Endothelial cell of umbilical vein (primary cell): ENCODE data around the gene LDHB. TPM values are rescaled to one million over a fixed set of nuclear protein-coding genes. Genes with fewer than 3 reads are reported as not detected.

ENCODE experiments used
- BruUV-seq: library from RNA; stranded (reverse); fragments of 400-500 nt; replicated peaks from 2 replicates; lab custom pipeline; 2021; lab: Mats Ljungman, UMichigan
- CTCF ChIA-PET: fragments of 300-600, 350-600 bp; sonication (Branson Sonifier 250); formaldehyde crosslinking; loops from one replicate; lab custom pipeline; 2021; ENCODE audit warnings: antibody characterized with exemption, inconsistent platforms; lab: Charles Lee
- POLR2A ChIA-PET: fragments of 300-600, 350-600 bp; sonication (Branson Sonifier 250); formaldehyde crosslinking; loops from one replicate; lab custom pipeline; 2021; ENCODE audit warnings: antibody characterized with exemption, inconsistent platforms; lab: Charles Lee
- DNase-seq: peaks from one replicate; pipeline ENCODE4 v3.0.0-alpha.2; 2011; ENCODE audit warnings: low read depth, low spot score
- FAIRE-seq: peaks from 2 replicates; lab custom pipeline; 2011; peaks lifted over from hg19 to GRCh38; lab: Jason Lieb, UNC
- H2AFZ ChIP-seq: 2 replicates; pipeline ENCODE4 v1.6.0; 2012; ENCODE audit warnings: low read depth, low read length, control low read depth, inconsistent platforms
- H3K27ac ChIP-seq: 2 replicates; pipeline ENCODE4 v1.5.1; 2011; ENCODE audit warnings: low read depth, mild to moderate bottlenecking, control low read depth, low read length, moderate library complexity; ENCODE audit not compliant: insufficient read depth
- H3K27me3 ChIP-seq, 2 experiments: 2 replicates each; pipeline versions ENCODE4 v1.6.0 to v1.6.1; 2011; ENCODE audit warnings: low read length in 2 of 2, mixed read lengths in 1 of 2; ENCODE audit not compliant: control insufficient read depth in 2 of 2, insufficient read depth in 2 of 2
- H3K36me3 ChIP-seq, 2 experiments: 2 replicates in 1 of 2; 3 replicates in 1 of 2; pipeline ENCODE4 v1.5.1; 2011; ENCODE audit warnings: low read length in 2 of 2, mild to moderate bottlenecking in 1 of 2, moderate library complexity in 1 of 2; ENCODE audit not compliant: control insufficient read depth in 2 of 2, insufficient read depth in 2 of 2; ENCODE audit errors: extremely low read depth in 1 of 2
- H3K4me1 ChIP-seq: 3 replicates; pipeline ENCODE4 v1.5.1; 2011; ENCODE audit warnings: mild to moderate bottlenecking, low read length; ENCODE audit not compliant: control insufficient read depth, insufficient read depth; ENCODE audit errors: extremely low read depth
- H3K4me2 ChIP-seq: 2 replicates; pipeline ENCODE4 v1.6.1; 2011; ENCODE audit warnings: low read length, control low read depth, mixed read lengths; ENCODE audit not compliant: insufficient read depth
- H3K4me3 ChIP-seq, 3 experiments: fragments of 200-600 bp in 1 of 3; sonication (generic), shearing (Covaris generic) in 1 of 3; replicated peaks in 1 of 3; 2 replicates each; pipeline ENCODE4 v1.5.1; 2011 to 2016; ENCODE audit warnings: control low read depth in 3 of 3, low read length in 3 of 3, mild to moderate bottlenecking in 2 of 3, inconsistent platforms in 1 of 3, low read depth in 1 of 3, moderate library complexity in 1 of 3; ENCODE audit not compliant: insufficient read depth in 1 of 3
- H3K79me2 ChIP-seq: 2 replicates; pipeline ENCODE4 v1.6.0; 2012; ENCODE audit warnings: low read length, inconsistent platforms; ENCODE audit not compliant: control insufficient read depth, insufficient read depth
- H3K9ac ChIP-seq: replicated peaks from 2 replicates; pipeline ENCODE3; 2011; ENCODE audit warnings: low read length, control low read depth; ENCODE audit not compliant: insufficient read depth; ENCODE audit errors: extremely low read depth
- H3K9me1 ChIP-seq: replicated peaks from 3 replicates; pipeline ENCODE4 v1.6.0; 2011; ENCODE audit warnings: mild to moderate bottlenecking, low read length; ENCODE audit not compliant: control insufficient read depth, insufficient read depth; ENCODE audit errors: extremely low read depth
- H3K9me3 ChIP-seq: replicated peaks from 2 replicates; pipeline ENCODE4 v1.5.1; 2012; ENCODE audit warnings: low read length, inconsistent platforms; ENCODE audit not compliant: control insufficient read depth, insufficient read depth
- H4K20me1 ChIP-seq: replicated peaks from 2 replicates; pipeline ENCODE3; 2011; ENCODE audit warnings: mild to moderate bottlenecking, low read length; ENCODE audit not compliant: control insufficient read depth, insufficient read depth; ENCODE audit errors: extremely low read depth
- EZH2 ChIP-seq: IDR thresholded peaks from 2 replicates; pipeline ENCODE4 v1.6.1; 2012; ENCODE audit warnings: borderline replicate concordance, low read depth, mild to moderate bottlenecking, moderate library complexity, low read length, inconsistent platforms; ENCODE audit not compliant: severe bottlenecking
- FOS ChIP-seq: IDR thresholded peaks from 2 replicates; pipeline ENCODE4 v1.6.1; 2011; ENCODE audit warnings: mild to moderate bottlenecking, low read length, moderate library complexity, borderline replicate concordance; ENCODE audit not compliant: insufficient read depth
- GATA2 ChIP-seq: IDR thresholded peaks from 2 replicates; pipeline ENCODE4 v1.7.0; 2011; ENCODE audit warnings: low read depth, mild to moderate bottlenecking, moderate library complexity, mixed read lengths, low read length; ENCODE audit not compliant: insufficient read length, insufficient read depth
- JUN ChIP-seq: IDR thresholded peaks from 2 replicates; pipeline ENCODE4 v1.6.1; 2011; ENCODE audit warnings: borderline replicate concordance, low read depth; ENCODE audit not compliant: insufficient read length, insufficient read depth
- MYC ChIP-seq: IDR thresholded peaks from one replicate; pipeline ENCODE4 v1.6.1; 2011; ENCODE audit warnings: mild to moderate bottlenecking, low read depth, low read length
- POLR2A ChIP-seq: IDR thresholded peaks from 2 replicates; pipeline ENCODE4 v1.6.1; 2012; ENCODE audit warnings: low read depth, mild to moderate bottlenecking, control low read depth, low read length
- POLR2AphosphoS5 ChIP-seq: IDR thresholded peaks from 2 replicates; pipeline ENCODE4 v1.6.1; 2012; ENCODE audit warnings: low read depth, mild to moderate bottlenecking, control low read depth, low read length, moderate library complexity; ENCODE audit not compliant: insufficient read depth
- dilution Hi-C: fragments of 300-500 bp; cut with MboI; formaldehyde crosslinking; loops from one replicate; pipeline ENCODE4 v1.15.0; 2019; ENCODE audit warnings: low sequenced_read_pairs; ENCODE audit not compliant: extremely low pct_ligation_motif_present
- intact Hi-C: fragments of 100-400 bp; cut with micrococcal nuclease; formaldehyde crosslinking; loops from one replicate; pipeline ENCODE4 v1.10.0; 2022
- polyA plus RNA-seq, 4 experiments: library from polyadenylated mRNA; depleted of rRNA in 3 of 4; stranded (reverse) in 3 of 4; unstranded in 1 of 4; fragments of >200 nt; gene quantifications; 2 replicates each; pipeline versions ENCODE4 v1.2.1 to v1.2.3, GENCODE V29; 2011 to 2012; ENCODE audit warnings: missing spikeins in 1 of 4
- total RNA-seq: library from RNA; stranded (reverse); gene quantifications from 2 replicates; pipeline ENCODE4 v1.2.3, GENCODE V29; 2021
- TF ChIP-seq, protein P1 (sequence below): IDR thresholded peaks from 2 replicates; pipeline ENCODE4 v1.6.1; 2011; ENCODE audit not compliant: insufficient read depth, insufficient read length
- TF ChIP-seq, protein P2 (sequence below), 2 donors: IDR thresholded peaks; 1 replicate in 1 of 2; 2 replicates in 1 of 2; pipeline ENCODE4 v1.5.1; 2011; ENCODE audit warnings: low read length in 2 of 2, mild to moderate bottlenecking in 2 of 2, moderate library complexity in 2 of 2, control low read depth in 1 of 2, inconsistent platforms in 1 of 2, low read depth in 1 of 2; ENCODE audit not compliant: insufficient read depth in 1 of 2; ENCODE audit errors: extremely low read depth in 1 of 2

LDHB gene
- total and polyA plus RNA-seq, 2 donors (not counting 3 experiments of a cell fraction or from before 2014, with no cell fraction given), result 437 to 670 TPM

- dilution Hi-C loops (no loop called here), intact Hi-C loops (no loop called here)
- no TSS peak for BruUV-seq
- Histone ChIP-seq H3K27ac (no peak overlapping the region), H3K79me2 (no peaks in the 10 kb centered on the region), H3K4me1 (no peaks in the 10 kb centered on the region), H2AFZ (no peak overlapping the region), H3K4me3 (no peak overlapping the region), H3K9ac (no peak overlapping the region), H3K9me1 (no peaks in the 10 kb centered on the region), H3K9me3 (no peaks in the 10 kb centered on the region), H3K27me3 (peaks cover 2 to 5% of the 10 kb centered on the region in 2 experiments), H3K4me2 (no peak overlapping the region), H3K36me3 (no peaks in the 10 kb centered on the region), H4K20me1 (no peaks in the 10 kb centered on the region)
- TF ChIP-seq GATA2, result no peak
- TF ChIP-seq POLR2A, result no peak
- TF ChIP-seq, protein P1, sequence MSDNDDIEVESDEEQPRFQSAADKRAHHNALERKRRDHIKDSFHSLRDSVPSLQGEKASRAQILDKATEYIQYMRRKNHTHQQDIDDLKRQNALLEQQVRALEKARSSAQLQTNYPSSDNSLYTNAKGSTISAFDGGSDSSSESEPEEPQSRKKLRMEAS, result no peak
- TF ChIP-seq JUN, result no peak
- TF ChIP-seq, protein P2, sequence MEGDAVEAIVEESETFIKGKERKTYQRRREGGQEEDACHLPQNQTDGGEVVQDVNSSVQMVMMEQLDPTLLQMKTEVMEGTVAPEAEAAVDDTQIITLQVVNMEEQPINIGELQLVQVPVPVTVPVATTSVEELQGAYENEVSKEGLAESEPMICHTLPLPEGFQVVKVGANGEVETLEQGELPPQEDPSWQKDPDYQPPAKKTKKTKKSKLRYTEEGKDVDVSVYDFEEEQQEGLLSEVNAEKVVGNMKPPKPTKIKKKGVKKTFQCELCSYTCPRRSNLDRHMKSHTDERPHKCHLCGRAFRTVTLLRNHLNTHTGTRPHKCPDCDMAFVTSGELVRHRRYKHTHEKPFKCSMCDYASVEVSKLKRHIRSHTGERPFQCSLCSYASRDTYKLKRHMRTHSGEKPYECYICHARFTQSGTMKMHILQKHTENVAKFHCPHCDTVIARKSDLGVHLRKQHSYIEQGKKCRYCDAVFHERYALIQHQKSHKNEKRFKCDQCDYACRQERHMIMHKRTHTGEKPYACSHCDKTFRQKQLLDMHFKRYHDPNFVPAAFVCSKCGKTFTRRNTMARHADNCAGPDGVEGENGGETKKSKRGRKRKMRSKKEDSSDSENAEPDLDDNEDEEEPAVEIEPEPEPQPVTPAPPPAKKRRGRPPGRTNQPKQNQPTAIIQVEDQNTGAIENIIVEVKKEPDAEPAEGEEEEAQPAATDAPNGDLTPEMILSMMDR (IDR thresholded peaks at IDR 0.05; ENCODE audit: extremely low read depth in 1 of 2, insufficient read depth in 1 of 2, low read depth in 1 of 2, low read length in 2 of 2), result no peak
- no peak for TF ChIP-seq POLR2AphosphoS5
- no peak for TF ChIP-seq MYC
- TF ChIP-seq EZH2, result no peak
- no peak for TF ChIP-seq FOS
- DNase-seq, result no peak
- no peak for FAIRE-seq
- POLR2A ChIA-PET, result no interaction called here
- CTCF ChIA-PET, result interaction anchor here (3.2 kb wide), 1 partner anchor 285 kb away, joined by 11 read pairs; no protein-coding TSS in a partner anchor
These were observed 47.2 kb upstream of the LDHB start for GRCh38 chr12:21704847-21705246.
